ENCODE results near the gene DCDC2.

Gene DCDC2

GRCh38 chr6:24191346-24191745 lies 166.5 kb downstream of the DCDC2 start:
- Histone ChIP-seq H2BK12ac (ENCODE audit: low read length) (no peak overlapping the region), H3K23ac (ENCODE audit: low read depth, low read length, poor library complexity) (no peak overlapping the region), H3K4me3 (ENCODE audit: low read length in 2 of 2) (no peak overlapping the region), H3K14ac (ENCODE audit: low read length) (no peak overlapping the region), H2BK120ac (ENCODE audit: low read depth, low read length) (no peak overlapping the region), H3K9ac (ENCODE audit: low read depth, low read length, poor library complexity) (no peak overlapping the region), H4K91ac (ENCODE audit: low read depth, low read length, poor library complexity) (no peak overlapping the region), H3K4ac (ENCODE audit: low read length) (no peak overlapping the region), H3K36me3 (replicated peaks in 1 of 2; ENCODE audit: control insufficient read depth in 2 of 2, insufficient read depth in 2 of 2, low read length in 2 of 2) (no peaks in the 10 kb centered on the region), H2AK5ac (ENCODE audit: low read depth, low read length) (no peak overlapping the region), H3K9me3 (replicated peaks in 1 of 2; ENCODE audit: control insufficient read depth in 2 of 2, insufficient read depth in 1 of 2, low read depth in 1 of 2, low read length in 2 of 2) (no peaks in the 10 kb centered on the region), H4K8ac (ENCODE audit: low read depth, low read length) (no peak overlapping the region), H3K27ac (replicated peaks; ENCODE audit: low read length) (no peak overlapping the region), H2BK5ac (ENCODE audit: low read length) (no peak overlapping the region), H2AFZ (ENCODE audit: low read length) (no peak overlapping the region), H3K4me2 (ENCODE audit: insufficient read depth, low read length, poor library complexity, severe bottlenecking) (no peak overlapping the region), H3K27me3 (ENCODE audit: control insufficient read depth in 3 of 3, insufficient read depth in 3 of 3, low read depth in 1 of 3, low read length in 3 of 3) (no peaks in the 10 kb centered on the region), H3K18ac (ENCODE audit: low read length) (no peak overlapping the region), H3K79me1 (ENCODE audit: low read depth, low read length) (no peaks in the 10 kb centered on the region), H2BK15ac (ENCODE audit: low read length) (no peak overlapping the region), H3K4me1 (ENCODE audit: control insufficient read depth in 2 of 2, insufficient read depth in 1 of 2, low read depth in 1 of 2, low read length in 2 of 2) (peaks cover 0 to 6% of the 10 kb centered on the region in 2 donors)
- no CpG with 5 or more reads among the region's 2 CpGs for WGBS, 2 donors (ENCODE audit: extremely low coverage in 2 of 2, insufficient read length in 2 of 2, insufficient replicate concordance in 1 of 2)
- no peak for DNase-seq (ENCODE audit: low spot score)

DNA sequence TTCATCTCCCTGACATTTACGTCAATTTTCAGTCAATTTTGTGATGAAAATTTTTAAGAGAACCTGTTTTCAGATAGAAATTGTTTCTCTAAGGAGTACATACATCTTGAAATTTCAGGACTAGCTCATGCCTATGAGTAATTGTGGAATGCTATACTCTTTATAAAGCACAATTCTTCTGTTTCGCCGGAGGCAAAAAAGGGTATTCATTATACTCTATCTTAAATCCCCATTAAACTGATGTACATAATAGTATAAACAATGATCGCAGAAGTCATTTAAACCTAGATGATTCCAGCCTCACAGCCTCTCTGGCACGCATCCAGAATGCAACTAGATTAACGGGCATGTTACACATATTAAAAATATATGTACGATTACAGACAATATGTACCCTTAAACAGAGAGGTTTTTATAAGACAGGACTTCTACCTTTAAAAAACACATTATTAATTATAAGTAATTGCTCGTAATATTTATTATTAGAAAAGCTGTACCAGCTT lies 169.2 kb downstream of the DCDC2 start:
- H4K8ac ChIP-seq (ENCODE audit: low read depth, low read length): no peak overlapping the region
- H3K4me3 ChIP-seq (ENCODE audit: low read length in 2 of 2): no peak overlapping the region
- no peaks in the 10 kb centered on the region for H3K9me3 ChIP-seq (replicated peaks in 1 of 2; ENCODE audit: control insufficient read depth in 2 of 2, insufficient read depth in 1 of 2, low read depth in 1 of 2, low read length in 2 of 2)
- no peak overlapping the region for H2BK12ac ChIP-seq (ENCODE audit: low read length)
- no peak overlapping the region for H2BK15ac ChIP-seq (ENCODE audit: low read length)
- H2BK120ac ChIP-seq (ENCODE audit: low read depth, low read length): no peak overlapping the region
- H3K18ac ChIP-seq (ENCODE audit: low read length): no peak overlapping the region
- DNase-seq (ENCODE audit: low spot score): no peak
- no peaks in the 10 kb centered on the region for H3K36me3 ChIP-seq (replicated peaks in 1 of 2; ENCODE audit: control insufficient read depth in 2 of 2, insufficient read depth in 2 of 2, low read length in 2 of 2)
- no peak overlapping the region for H3K14ac ChIP-seq (ENCODE audit: low read length)
- no peak overlapping the region for H2AK5ac ChIP-seq (ENCODE audit: low read depth, low read length)
- H3K4me1 ChIP-seq (ENCODE audit: control insufficient read depth in 2 of 2, insufficient read depth in 1 of 2, low read depth in 1 of 2, low read length in 2 of 2): no peaks in the 10 kb centered on the region
- H3K9ac ChIP-seq (ENCODE audit: low read depth, low read length, poor library complexity): no peak overlapping the region
- H3K27me3 ChIP-seq (ENCODE audit: control insufficient read depth in 3 of 3, insufficient read depth in 3 of 3, low read depth in 1 of 3, low read length in 3 of 3): no peaks in the 10 kb centered on the region
- no peak overlapping the region for H3K27ac ChIP-seq (replicated peaks; ENCODE audit: low read length)
- H2BK5ac ChIP-seq (ENCODE audit: low read length): no peak overlapping the region
- H3K79me1 ChIP-seq (ENCODE audit: low read depth, low read length): no peaks in the 10 kb centered on the region
- WGBS, 2 donors (ENCODE audit: extremely low coverage in 2 of 2, insufficient read length in 2 of 2, insufficient replicate concordance in 1 of 2): no CpG with 5 or more reads among the region's 8 CpGs
- H4K91ac ChIP-seq (ENCODE audit: low read depth, low read length, poor library complexity): no peak overlapping the region
- no peak overlapping the region for H2AFZ ChIP-seq (ENCODE audit: low read length)
- no peak overlapping the region for H3K4ac ChIP-seq (ENCODE audit: low read length)
- H3K4me2 ChIP-seq (ENCODE audit: insufficient read depth, low read length, poor library complexity, severe bottlenecking): no peak overlapping the region
- no peak overlapping the region for H3K23ac ChIP-seq (ENCODE audit: low read depth, low read length, poor library complexity)

- H3K27ac ChIP-seq (replicated peaks; ENCODE audit: low read length): no peak overlapping the region
- H3K4me2 ChIP-seq (ENCODE audit: insufficient read depth, low read length, poor library complexity, severe bottlenecking): no peak overlapping the region
- H3K23ac ChIP-seq (ENCODE audit: low read depth, low read length, poor library complexity): no peak overlapping the region
- H3K9ac ChIP-seq (ENCODE audit: low read depth, low read length, poor library complexity): no peak overlapping the region
- no peak overlapping the region for H4K8ac ChIP-seq (ENCODE audit: low read depth, low read length)
- no peaks in the 10 kb centered on the region for H3K36me3 ChIP-seq (replicated peaks in 1 of 2; ENCODE audit: control insufficient read depth in 2 of 2, insufficient read depth in 2 of 2, low read length in 2 of 2)
- no peak for DNase-seq (ENCODE audit: low spot score)
- no peak overlapping the region for H3K14ac ChIP-seq (ENCODE audit: low read length)
- no peak overlapping the region for H2AFZ ChIP-seq (ENCODE audit: low read length)
- no peak overlapping the region for H2AK5ac ChIP-seq (ENCODE audit: low read depth, low read length)
- no peak overlapping the region for H2BK5ac ChIP-seq (ENCODE audit: low read length)
- H4K91ac ChIP-seq (ENCODE audit: low read depth, low read length, poor library complexity): no peak overlapping the region
- no peaks in the 10 kb centered on the region for H3K4me1 ChIP-seq (ENCODE audit: control insufficient read depth in 2 of 2, insufficient read depth in 1 of 2, low read depth in 1 of 2, low read length in 2 of 2)
- no peak overlapping the region for H2BK15ac ChIP-seq (ENCODE audit: low read length)
- no peaks in the 10 kb centered on the region for H3K79me1 ChIP-seq (ENCODE audit: low read depth, low read length)
- no peak overlapping the region for H3K18ac ChIP-seq (ENCODE audit: low read length)
- no peak overlapping the region for H2BK120ac ChIP-seq (ENCODE audit: low read depth, low read length)
- H3K27me3 ChIP-seq (ENCODE audit: control insufficient read depth in 3 of 3, insufficient read depth in 3 of 3, low read depth in 1 of 3, low read length in 3 of 3): no peaks in the 10 kb centered on the region
- H3K9me3 ChIP-seq (replicated peaks in 1 of 2; ENCODE audit: control insufficient read depth in 2 of 2, insufficient read depth in 1 of 2, low read depth in 1 of 2, low read length in 2 of 2): no peaks in the 10 kb centered on the region
- H3K4ac ChIP-seq (ENCODE audit: low read length): no peak overlapping the region
- no peak overlapping the region for H2BK12ac ChIP-seq (ENCODE audit: low read length)
- no peak overlapping the region for H3K4me3 ChIP-seq (ENCODE audit: low read length in 2 of 2)
Measured at GRCh38 chr6:24187965-24188577, 169.8 kb downstream of the DCDC2 start.

- H3K4me3 ChIP-seq (ENCODE audit: low read length in 2 of 2): no peak overlapping the region
- no CpG with 5 or more reads among the region's 7 CpGs for WGBS, 2 donors (ENCODE audit: extremely low coverage in 2 of 2, insufficient read length in 2 of 2, insufficient replicate concordance in 1 of 2)
- H3K18ac ChIP-seq (ENCODE audit: low read length): no peak overlapping the region
- no peak overlapping the region for H2BK15ac ChIP-seq (ENCODE audit: low read length)
- no peak overlapping the region for H3K23ac ChIP-seq (ENCODE audit: low read depth, low read length, poor library complexity)
- H3K27ac ChIP-seq (replicated peaks; ENCODE audit: low read length): no peak overlapping the region
- H2AK5ac ChIP-seq (ENCODE audit: low read depth, low read length): no peak overlapping the region
- no peaks in the 10 kb centered on the region for H3K27me3 ChIP-seq (ENCODE audit: control insufficient read depth in 3 of 3, insufficient read depth in 3 of 3, low read depth in 1 of 3, low read length in 3 of 3)
- peaks cover 0 to 4% of the 10 kb centered on the region in 2 donors for H3K9me3 ChIP-seq (replicated peaks in 1 of 2; ENCODE audit: control insufficient read depth in 2 of 2, insufficient read depth in 1 of 2, low read depth in 1 of 2, low read length in 2 of 2)
- no peak overlapping the region for H2BK5ac ChIP-seq (ENCODE audit: low read length)
- no peak overlapping the region for H2BK120ac ChIP-seq (ENCODE audit: low read depth, low read length)
- H3K4ac ChIP-seq (ENCODE audit: low read length): no peak overlapping the region
- H2AFZ ChIP-seq (ENCODE audit: low read length): no peak overlapping the region
- no peak overlapping the region for H3K4me2 ChIP-seq (ENCODE audit: insufficient read depth, low read length, poor library complexity, severe bottlenecking)
- H3K14ac ChIP-seq (ENCODE audit: low read length): no peak overlapping the region
- no peak for DNase-seq (ENCODE audit: low spot score)
- H4K8ac ChIP-seq (ENCODE audit: low read depth, low read length): no peak overlapping the region
- H3K9ac ChIP-seq (ENCODE audit: low read depth, low read length, poor library complexity): no peak overlapping the region
- H3K36me3 ChIP-seq (replicated peaks in 1 of 2; ENCODE audit: control insufficient read depth in 2 of 2, insufficient read depth in 2 of 2, low read length in 2 of 2): no peaks in the 10 kb centered on the region
- H4K91ac ChIP-seq (ENCODE audit: low read depth, low read length, poor library complexity): no peak overlapping the region
- H3K4me1 ChIP-seq (ENCODE audit: control insufficient read depth in 2 of 2, insufficient read depth in 1 of 2, low read depth in 1 of 2, low read length in 2 of 2): no peaks in the 10 kb centered on the region
- no peaks in the 10 kb centered on the region for H3K79me1 ChIP-seq (ENCODE audit: low read depth, low read length)
- no peak overlapping the region for H2BK12ac ChIP-seq (ENCODE audit: low read length)
Measured at GRCh38 chr6:24186349-24186748, 171.5 kb downstream of the DCDC2 start.
